GM18858 (cell line): ENCODE results near the gene PARD3.

Source experiments
- ATAC-seq: cut with Tn5 transposase; IDR thresholded peaks from one replicate; pipeline ENCODE4 v1.9.1; 2021; ENCODE audit not compliant: unreplicated experiment

PARD3 gene

DNA sequence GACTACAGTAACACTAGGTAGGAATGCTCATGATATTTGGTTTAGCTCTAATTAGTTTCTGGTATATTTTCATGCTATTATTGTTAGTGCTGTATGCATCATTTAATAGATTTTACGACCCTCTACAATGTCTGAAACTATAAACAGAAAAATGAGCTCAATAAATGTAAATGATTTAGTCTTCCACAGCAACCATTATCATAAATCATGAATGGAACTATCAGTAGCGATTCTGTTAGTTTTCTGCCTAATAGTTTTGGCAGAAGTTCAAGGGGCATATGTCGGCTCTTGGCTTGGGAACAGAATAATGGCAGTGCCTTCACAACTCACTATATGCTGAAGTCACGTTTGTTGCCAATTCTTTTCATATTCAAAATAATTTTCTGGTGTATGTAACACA is 494.8 kb downstream of the PARD3 start:
- ATAC-seq: no peak

GRCh38 chr10:34319197-34319846 is 495.8 kb downstream of the PARD3 start:
- ATAC-seq: no peak

DNA sequence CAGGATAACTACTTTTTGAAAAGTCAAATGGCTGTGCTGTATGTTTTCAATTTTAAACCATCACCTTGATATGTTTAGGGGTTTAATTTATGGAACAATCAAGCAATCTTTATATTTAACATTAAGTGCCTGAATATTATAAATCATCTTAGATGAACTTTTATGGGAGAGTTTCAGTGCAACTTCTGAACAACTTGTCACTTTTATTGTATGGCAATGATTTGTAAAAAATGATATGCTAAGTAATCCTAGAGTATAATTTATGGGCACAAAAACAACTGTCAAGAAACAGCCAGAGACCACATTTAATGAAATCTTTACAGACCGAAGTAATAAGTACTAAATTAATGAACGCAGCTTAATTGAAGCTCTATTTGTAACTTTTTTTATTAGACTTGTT is 498.9 kb downstream of the PARD3 start:
- ATAC-seq: no peak

DNA sequence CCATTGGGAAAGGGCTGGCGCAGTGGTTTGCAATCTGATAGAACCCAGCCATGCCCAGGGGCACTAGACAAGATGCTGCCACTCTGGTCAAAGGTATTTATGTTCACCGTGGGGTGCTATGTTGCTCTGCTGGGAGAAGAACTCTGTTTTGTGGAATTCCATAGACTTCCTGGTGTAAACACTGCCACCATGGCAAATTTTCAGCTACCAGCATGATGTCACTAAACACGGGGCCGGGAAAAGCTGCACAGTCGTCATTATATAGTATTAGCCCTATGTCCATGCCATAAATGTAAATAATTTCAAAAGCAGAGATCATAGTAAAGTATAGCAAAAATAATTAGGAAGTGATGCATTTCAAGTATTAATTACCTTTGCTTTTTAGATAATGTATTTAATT is 500.6 kb downstream of the PARD3 start:
- ATAC-seq: no peak

- ATAC-seq: no peak
Observed at GRCh38 chr10:34313888-34314287, 501.2 kb downstream of the PARD3 start.

DNA sequence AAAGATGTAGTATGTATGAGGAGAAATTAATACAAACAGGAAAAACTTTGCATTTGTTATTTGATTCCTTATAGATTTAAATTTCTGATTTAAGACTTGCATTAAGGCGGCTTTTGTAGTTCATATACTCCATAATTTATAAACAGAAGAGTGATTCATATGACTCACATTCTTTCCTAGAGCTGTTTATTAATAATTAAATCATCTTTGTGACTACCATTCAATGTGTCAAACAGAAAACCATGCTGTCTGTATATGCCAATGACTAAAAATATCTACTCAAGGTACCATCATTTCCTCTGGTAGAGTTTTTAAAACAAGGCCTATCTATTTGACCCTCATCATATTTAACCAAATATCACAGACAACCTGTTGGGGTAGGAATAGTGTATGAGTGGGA is 501.7 kb downstream of the PARD3 start:
- no peak for ATAC-seq

DNA sequence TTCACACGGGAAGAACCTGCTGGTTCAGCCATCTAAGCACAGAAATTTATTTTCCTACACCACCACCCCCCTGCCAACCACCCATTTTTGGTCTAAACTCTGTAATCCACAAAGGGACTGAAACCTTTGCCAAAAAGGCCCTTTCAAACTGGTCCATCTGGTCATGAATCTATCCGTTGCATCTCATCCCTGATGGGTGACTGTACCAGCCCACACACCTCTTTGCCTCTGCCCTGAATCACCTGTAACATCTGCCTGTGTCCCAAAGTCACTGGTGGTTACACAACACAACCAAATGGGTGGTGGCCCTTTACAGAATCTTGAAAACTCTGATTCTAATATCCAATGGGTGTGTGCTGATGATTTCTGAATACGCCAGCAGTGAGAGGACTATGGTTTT is 503.4 kb downstream of the PARD3 start:
- ATAC-seq: no peak

DNA sequence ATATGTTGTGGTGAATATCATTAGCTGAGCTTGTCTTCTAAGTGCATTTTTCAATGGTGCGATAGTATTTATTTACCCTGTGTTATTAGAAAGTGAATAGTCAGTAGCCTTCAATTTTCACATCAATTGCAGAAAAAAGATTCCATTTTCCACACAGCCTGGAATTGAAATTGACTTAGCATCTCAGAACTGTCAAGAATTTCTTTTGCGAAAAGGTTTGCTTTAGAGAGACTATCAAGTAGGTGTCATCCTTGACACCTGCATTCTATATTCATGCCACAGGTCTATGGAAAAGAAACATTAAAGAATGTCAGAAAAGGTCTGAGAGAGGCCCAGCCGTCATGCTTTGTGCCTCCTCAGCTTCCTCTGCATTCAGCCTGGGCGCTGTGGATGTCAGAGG is 504.9 kb downstream of the PARD3 start:
- ATAC-seq: no peak

DNA sequence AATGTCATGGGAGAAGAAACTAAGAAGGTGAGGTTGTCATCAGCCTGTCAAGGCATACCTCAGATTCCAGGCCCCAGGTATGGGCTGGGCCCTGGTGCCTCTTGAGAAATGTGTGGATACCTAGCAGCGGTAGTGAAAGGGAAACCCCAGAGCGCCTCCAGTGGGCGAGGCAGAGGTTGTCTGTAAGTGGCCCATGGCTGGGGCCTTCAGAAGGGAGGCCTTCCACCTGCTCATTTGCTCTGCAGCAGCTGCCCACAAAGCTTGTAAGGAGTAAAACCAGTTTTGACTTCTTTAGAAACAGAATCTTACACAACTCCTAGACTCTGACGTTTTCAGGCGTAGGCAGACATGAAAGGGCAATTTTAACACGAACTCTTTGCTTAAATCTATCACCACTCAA is 509.9 kb downstream of the PARD3 start:
- ATAC-seq: peak; percentile 71

GRCh38 chr10:34303022-34303421 is 512.1 kb downstream of the PARD3 start:
- ATAC-seq: no peak

- ATAC-seq: no peak
Observed at GRCh38 chr10:34299105-34299611, 515.9 kb downstream of the PARD3 start.

DNA sequence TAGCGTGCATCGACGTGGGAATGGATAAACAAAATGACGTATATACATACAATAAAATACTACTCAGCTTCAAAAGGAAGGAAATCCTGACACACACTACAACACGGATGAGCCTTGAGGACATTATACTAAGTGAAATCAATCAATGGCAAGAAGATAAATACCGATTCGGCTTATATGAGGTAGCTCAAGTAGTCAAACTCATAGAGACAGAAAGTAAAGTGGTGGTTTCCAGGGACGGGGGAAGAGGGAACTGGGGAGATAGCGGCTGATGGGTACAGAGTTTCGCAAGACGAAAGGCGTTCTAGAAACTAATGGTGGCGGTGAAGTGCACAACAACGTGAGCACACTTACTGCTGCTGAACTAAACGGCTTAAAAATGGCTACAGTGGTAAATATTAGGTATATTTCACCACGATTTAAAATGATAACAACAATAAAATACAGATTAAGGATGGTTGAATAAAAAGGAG is 516.7 kb downstream of the PARD3 start:
- no peak for ATAC-seq

GRCh38 chr10:34297541-34298345 is 517.4 kb downstream of the PARD3 start:
- ATAC-seq: no peak

GRCh38 chr10:34295142-34295548 is 520.0 kb downstream of the PARD3 start:
- no peak for ATAC-seq

DNA sequence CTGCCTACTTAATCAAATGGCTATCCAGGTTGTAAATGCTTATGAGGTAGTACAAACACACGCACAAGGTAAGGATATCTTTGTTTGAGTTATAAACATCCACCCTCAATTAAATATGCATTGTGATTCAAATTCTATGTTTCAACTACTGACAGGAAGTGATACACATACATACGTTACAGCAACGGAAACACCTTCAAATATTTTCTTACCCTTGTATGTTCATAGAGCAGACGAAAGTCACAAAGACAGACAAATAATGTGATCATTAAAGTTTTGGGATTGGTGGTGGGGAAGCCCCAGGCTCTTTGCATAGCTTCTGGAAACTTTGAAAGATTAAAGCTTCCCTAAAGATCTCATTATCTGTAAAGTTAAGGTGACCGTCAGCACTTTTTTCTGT is 521.0 kb downstream of the PARD3 start:
- ATAC-seq: no peak

DNA sequence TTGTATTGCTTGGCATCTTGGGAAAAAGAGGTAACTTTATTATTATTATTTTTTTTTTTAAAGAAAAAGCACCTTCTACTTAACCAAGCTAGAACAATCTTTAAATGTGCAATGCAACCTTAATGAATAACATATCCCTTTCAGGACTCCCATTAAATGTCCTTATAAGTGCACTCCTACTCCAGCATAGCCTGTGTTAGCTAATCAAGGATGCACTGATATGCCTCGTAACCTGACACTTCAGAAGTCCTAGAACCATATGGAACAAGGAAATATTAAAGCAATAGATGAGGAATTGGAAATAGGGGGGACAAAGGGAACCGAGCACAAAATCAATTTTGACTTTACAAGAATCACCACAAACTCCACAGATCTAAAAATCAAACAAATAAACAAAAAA is 522.4 kb downstream of the PARD3 start:
- ATAC-seq: no peak

DNA sequence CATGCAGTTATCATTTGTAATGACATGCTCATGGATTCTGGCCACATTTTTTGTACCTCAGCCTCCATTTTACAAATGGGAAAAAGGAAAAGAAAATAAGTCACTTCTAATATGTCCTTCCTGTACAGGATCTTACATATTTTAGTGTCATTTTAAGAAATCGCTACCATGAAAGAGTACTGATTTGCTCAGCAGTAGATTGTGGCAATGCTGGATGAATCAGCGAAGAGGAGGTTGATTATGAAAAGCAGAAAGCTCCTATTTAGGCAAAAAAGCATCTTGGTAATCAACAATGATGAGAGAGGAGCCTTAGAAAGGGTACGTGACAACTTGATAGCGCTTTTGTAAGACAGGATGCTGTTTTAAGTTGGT is 522.9 kb downstream of the PARD3 start:
- no peak for ATAC-seq

DNA sequence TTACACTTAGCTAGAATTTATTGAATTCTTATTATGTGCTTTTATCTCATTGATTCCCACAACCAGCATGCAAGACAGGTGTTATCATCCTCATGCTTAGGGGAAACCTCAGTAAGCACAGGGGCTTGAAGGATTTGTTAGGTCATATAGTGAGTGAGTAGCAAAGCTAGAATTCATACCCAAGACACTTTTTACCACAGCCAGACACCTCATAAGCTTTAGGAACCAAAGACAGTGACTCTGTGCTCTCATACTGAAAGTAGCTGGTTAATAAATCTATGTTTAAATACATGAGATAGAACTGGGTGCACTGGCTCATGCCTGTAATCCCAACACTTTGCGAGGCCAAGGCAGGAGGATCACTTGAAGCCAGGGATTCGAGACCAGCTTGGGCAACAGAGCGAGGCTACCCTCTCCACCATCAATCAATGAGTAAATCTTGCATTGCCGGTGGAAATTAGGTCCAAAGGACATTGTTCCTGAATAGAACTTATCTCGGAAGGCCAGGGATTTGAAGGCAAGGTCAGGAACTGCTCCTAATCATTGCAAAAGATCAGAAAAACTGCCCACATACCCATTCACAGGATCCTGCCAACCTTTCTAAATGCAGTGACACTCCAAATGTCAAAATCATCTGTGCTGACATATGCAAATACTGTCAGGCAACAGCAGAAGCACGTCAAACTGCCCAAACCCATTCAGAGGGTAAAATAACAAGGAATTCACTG is 523.5 kb downstream of the PARD3 start:
- ATAC-seq: peak; percentile 83

DNA sequence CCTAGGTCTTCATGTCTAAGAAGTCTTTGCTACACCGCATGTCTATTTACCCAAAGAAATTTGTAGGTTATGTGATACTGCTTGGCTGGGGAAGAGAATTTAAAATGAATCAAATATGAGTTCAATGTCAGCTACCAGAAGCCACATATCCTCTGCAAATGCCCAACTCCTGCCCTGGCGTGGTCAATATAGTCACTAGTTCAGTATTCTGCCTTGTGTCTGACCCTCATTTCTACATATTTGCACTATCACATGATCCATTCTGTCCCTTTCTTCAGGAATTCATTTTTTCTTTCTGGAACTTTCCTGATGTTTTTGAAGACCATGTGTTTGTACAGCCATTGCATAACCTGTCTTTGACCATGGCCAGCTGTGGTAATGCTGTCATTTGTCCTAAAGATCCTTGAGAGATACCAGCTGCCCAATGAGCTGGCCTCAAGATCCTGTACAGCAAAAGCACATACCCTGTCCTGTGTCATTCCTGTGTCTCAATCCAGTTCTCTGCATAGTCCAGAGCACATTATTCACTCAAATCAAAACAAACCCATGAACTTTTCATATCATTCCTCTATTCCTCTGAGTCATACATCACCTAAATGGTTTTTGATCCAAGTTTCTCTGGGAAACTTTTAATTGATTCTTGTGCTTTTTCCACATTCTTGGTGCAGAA is 524.5 kb downstream of the PARD3 start:
- no peak for ATAC-seq

DNA sequence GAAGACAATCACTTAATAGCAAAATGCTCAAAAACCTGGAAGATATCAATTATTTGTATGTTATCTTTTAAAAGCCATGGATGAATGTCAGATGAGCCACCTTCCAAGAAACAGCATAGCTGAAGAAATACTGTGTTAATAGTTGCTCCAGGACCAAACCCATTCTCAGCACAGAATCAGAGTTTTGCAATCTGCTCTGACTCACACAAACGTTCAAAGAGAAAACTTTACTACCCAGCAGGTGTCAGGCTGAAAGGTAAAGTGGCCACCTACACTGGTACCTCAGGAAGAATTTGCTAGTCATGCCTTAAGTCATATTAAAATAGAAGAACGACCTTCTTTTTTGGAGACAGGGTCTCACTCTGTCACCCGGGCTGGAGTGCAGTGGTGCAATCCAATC is 526.5 kb downstream of the PARD3 start:
- no peak for ATAC-seq

GRCh38 chr10:34286136-34286739 is 528.9 kb downstream of the PARD3 start:
- no peak for ATAC-seq
